WERI-Rb-1 (cell line): ENCODE measurements around the gene KRIT1.
"Not testable (repeated sequence)": the region's sequence is repeated elsewhere in the genome, so short reads cannot be mapped to it uniquely, and the experiment has no call there.

Experiments
- DNase-seq: peaks from one replicate; pipeline ENCODE4 v3.0.0-alpha.2; 2020
- H3K27ac ChIP-seq: fragments of 250-450 bp; sonication (Bioruptor Pico); 2 replicates; pipeline ENCODE4 v1.5.1; 2020; ENCODE audit warnings: mild to moderate bottlenecking, moderate library complexity
- H3K27me3 ChIP-seq: fragments of 250-450 bp; sonication (Bioruptor Pico); 2 replicates; pipeline ENCODE4 v1.5.1; 2021; ENCODE audit warnings: mild to moderate bottlenecking, low read depth, moderate library complexity; ENCODE audit not compliant: insufficient read depth, severe bottlenecking
- H3K36me3 ChIP-seq: fragments of 250-450 bp; sonication (Bioruptor Pico); 2 replicates; pipeline ENCODE4 v1.5.1; 2020; ENCODE audit warnings: mild to moderate bottlenecking, moderate library complexity
- H3K4me3 ChIP-seq: 2 replicates; pipeline ENCODE4 v1.5.1; 2011; ENCODE audit warnings: low read depth, mild to moderate bottlenecking, control low read depth, low read length
- H3K9me3 ChIP-seq: fragments of 250-450 bp; sonication (Bioruptor Pico); 2 replicates; pipeline ENCODE4 v1.5.1; 2021; ENCODE audit warnings: mild to moderate bottlenecking, moderate library complexity; ENCODE audit not compliant: severe bottlenecking
- TF ChIP-seq, protein P1 (sequence below): IDR thresholded peaks from 2 replicates; pipeline ENCODE4 v1.5.1; 2011; ENCODE audit warnings: low read depth, mild to moderate bottlenecking, control low read depth, inconsistent platforms, low read length

KRIT1 gene

DNA sequence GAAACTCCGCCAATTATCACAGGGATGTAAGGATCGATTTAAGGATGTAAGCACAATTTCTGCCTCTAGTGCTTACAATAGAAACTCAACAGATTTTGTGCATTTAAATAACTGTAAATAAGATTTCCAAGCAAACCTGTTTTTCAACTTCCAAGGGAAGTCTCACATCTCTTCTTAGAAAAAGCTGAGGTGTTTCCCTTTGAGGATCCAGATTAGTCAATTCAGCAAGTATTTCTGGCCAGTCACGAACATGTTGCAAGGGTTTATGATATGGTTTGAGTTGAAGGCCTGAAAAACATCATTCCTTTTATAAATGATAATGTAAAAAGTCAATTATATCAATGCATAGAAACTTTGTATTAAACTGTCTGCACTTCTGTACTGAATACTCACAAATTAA, 23.9 kb downstream of the KRIT1 start:
- Histone ChIP-seq H3K9me3 (no peaks in the 10 kb centered on the region), H3K4me3 (no peak overlapping the region), H3K27me3 (no peaks in the 10 kb centered on the region), H3K27ac (no peak overlapping the region), H3K36me3 (peaks cover 70% of the 10 kb centered on the region)
- TF ChIP-seq, protein P1, sequence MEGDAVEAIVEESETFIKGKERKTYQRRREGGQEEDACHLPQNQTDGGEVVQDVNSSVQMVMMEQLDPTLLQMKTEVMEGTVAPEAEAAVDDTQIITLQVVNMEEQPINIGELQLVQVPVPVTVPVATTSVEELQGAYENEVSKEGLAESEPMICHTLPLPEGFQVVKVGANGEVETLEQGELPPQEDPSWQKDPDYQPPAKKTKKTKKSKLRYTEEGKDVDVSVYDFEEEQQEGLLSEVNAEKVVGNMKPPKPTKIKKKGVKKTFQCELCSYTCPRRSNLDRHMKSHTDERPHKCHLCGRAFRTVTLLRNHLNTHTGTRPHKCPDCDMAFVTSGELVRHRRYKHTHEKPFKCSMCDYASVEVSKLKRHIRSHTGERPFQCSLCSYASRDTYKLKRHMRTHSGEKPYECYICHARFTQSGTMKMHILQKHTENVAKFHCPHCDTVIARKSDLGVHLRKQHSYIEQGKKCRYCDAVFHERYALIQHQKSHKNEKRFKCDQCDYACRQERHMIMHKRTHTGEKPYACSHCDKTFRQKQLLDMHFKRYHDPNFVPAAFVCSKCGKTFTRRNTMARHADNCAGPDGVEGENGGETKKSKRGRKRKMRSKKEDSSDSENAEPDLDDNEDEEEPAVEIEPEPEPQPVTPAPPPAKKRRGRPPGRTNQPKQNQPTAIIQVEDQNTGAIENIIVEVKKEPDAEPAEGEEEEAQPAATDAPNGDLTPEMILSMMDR = no peak
- no peak for DNase-seq

DNA sequence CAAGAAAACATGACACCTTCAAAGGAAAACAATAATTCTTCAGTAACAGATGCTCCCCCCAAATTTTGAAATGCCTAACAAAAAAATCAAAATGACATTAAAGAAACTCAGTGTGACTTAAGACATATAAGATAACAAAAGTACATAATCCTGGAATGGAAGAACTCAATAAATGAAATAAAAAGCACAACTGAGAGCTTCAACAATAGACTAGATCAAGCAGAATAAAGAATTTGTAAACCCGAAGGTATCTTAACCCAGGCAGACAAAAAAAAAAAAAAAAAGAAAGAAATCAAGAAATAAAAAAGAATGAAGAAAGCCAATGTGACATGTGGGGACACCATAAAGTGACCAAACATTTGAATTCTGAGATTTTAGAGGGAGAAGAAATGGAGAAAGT, 39.0 kb downstream of the KRIT1 start:
- no peaks in the 10 kb centered on the region for H3K27me3 ChIP-seq
- peaks cover 57% of the 10 kb centered on the region for H3K36me3 ChIP-seq
- DNase-seq = no peak
- no peak overlapping the region for H3K4me3 ChIP-seq
- TF ChIP-seq, protein P1 = no peak
- H3K9me3 ChIP-seq = no peaks in the 10 kb centered on the region
- H3K27ac ChIP-seq = no peak overlapping the region

DNA sequence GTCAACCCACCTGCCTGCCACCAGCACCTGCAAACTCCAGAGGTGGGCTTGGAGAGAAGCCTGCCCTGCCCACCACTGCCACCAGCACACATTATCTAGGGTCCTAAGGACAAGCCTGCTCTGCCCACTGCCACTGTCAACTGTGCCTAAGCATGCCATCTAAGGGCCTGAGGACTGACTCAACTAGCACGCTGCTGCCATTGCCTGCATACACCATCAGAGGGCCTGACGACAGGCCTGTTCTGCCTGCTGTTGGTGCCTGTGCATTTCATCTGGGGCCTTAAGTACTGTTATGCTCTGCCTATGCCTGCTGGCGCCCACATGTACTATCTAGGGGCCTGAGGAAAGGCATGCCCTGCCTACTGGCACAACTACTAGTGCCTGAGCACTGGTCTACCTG, 39.7 kb downstream of the KRIT1 start:
- no peak overlapping the region for H3K4me3 ChIP-seq
- TF ChIP-seq, protein P1 = no peak
- no peaks in the 10 kb centered on the region for H3K27me3 ChIP-seq
- H3K27ac ChIP-seq = no peak overlapping the region
- no peak for DNase-seq
- H3K36me3 ChIP-seq = peaks cover 50% of the 10 kb centered on the region
- no peaks in the 10 kb centered on the region for H3K9me3 ChIP-seq

DNA sequence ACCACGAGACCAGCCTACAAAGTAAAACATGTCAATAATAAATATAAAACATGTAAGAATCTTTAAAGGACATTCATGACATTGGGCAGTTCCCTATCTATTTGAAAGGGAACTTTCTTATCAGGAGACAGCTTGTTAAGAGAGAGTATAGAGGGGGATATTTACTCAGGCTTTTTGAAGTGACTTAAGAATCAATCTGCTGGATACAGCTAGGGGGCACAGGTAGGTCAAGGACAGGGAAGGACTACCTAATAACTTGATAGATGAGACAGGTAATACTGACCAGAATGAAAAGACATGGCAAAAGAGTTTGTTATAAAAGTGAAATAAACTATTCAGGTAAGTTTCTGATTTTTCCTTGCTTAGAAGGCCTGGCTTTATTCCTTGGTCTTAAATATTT, 44.9 kb downstream of the KRIT1 start:
- no peak for DNase-seq
- Histone ChIP-seq H3K4me3 (no peak overlapping the region), H3K27ac (no peak overlapping the region), H3K27me3 (no peaks in the 10 kb centered on the region), H3K9me3 (no peaks in the 10 kb centered on the region), H3K36me3 (peaks cover 45% of the 10 kb centered on the region)
- TF ChIP-seq, protein P1 = no peak

DNA sequence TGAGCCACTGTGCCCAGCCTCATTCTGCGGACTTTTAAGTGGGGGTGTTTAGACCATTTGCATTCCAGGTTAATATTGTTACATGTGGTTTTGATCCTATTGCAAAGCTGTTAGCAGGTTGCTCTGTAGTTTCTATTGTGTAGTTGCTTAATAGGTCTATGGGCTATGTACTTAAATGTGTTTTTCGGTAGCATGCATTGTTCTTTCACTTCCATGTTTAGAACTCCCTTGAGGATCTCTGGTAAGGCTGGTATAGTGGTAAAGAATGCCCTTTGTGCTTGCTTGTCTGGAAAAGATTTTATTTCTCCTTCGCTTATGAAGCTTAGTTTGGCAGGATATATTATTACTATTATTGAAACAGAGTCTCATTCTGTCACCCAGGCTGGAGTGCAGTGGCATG, 53.4 kb downstream of the KRIT1 start:
- no peak for DNase-seq
- Histone ChIP-seq H3K36me3 (no peaks in the 10 kb centered on the region; the same call in 1 of the 2 replicates), H3K27ac (no peak overlapping the region), H3K27me3 (no peaks in the 10 kb centered on the region), H3K4me3 (no peak overlapping the region), H3K9me3 (peaks cover 19% of the 10 kb centered on the region)
- TF ChIP-seq, protein P1 = no peak

DNA sequence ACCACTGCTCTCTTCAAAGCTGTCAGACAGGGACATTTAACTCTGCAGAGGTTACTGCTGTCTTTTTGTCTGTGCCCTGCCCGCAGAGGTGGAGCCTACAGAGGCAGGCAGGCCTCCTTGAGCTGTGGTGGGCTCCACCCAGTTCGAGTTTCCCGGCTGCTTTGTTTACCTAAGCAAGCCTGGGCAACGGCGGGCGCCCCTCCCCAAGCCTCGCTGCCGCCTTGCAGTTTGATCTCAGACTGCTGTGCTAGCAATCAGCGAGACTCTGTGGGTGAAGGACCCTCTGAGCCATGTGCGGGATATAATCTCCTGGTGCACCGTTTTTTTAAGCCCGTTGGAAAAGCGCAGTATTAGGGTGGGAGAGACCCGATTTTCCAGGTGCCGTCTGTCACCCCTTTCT, 56.5 kb downstream of the KRIT1 start:
- H3K27ac ChIP-seq, H3K4me3 ChIP-seq, DNase-seq, H3K36me3 ChIP-seq, H3K27me3 ChIP-seq: not testable (repeated sequence)
- peaks cover 20% of the 10 kb centered on the region for H3K9me3 ChIP-seq

DNA sequence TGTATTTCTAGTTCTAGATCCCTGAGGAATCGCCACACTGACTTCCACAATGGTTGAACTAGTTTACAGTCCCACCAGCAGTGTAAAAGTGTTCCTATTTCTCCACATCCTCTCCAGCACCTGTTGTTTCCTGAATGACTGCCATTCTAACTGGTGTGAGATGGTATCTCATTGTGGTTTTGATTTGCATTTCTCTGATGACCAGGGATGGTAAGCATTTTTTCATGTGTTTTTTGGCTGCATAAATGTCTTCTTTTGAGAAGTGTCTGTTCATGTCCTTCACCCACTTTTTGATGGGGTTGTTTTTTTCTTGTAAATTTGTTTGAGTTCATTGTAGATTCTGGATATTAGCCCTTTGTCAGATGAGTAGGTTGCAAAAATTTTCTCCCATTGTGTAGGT, 61.4 kb downstream of the KRIT1 start:
- not testable (repeated sequence) for H3K27me3 ChIP-seq, H3K36me3 ChIP-seq, DNase-seq, H3K27ac ChIP-seq, H3K4me3 ChIP-seq
- H3K9me3 ChIP-seq = peaks cover 12% of the 10 kb centered on the region
